Activated CD8-positive, alpha-beta memory T cell treated with anti-CD3 and anti-CD28 coated beads, Interleukin-2, amount 50 U/mL, for 4 hours (primary cell): ENCODE data around the gene PTPRG.

Experiments
- DNase-seq: peaks from one replicate; pipeline ENCODE4 v3.0.0-alpha.2; 2020

PTPRG gene

GRCh38 chr3:61774279-61774890, 213.0 kb downstream of the PTPRG start:
- no peak for DNase-seq

GRCh38 chr3:61776390-61776789, 215.0 kb downstream of the PTPRG start:
- no peak for DNase-seq

GRCh38 chr3:61777483-61777882, 216.1 kb downstream of the PTPRG start:
- no peak for DNase-seq

- DNase-seq = no peak
These were observed 216.7 kb downstream of the PTPRG start for GRCh38 chr3:61778095-61778494.

- no peak for DNase-seq
These were observed 218.6 kb downstream of the PTPRG start for GRCh38 chr3:61780016-61780415.

- DNase-seq = no peak
These were observed 219.3 kb downstream of the PTPRG start for GRCh38 chr3:61780455-61781228.

GRCh38 chr3:61783993-61784718, 222.8 kb downstream of the PTPRG start:
- no peak for DNase-seq

GRCh38 chr3:61788623-61789507, 227.5 kb downstream of the PTPRG start:
- DNase-seq = no peak

- no peak for DNase-seq
These were observed 228.5 kb downstream of the PTPRG start for GRCh38 chr3:61789861-61790260.

- no peak for DNase-seq
These were observed 229.0 kb downstream of the PTPRG start for GRCh38 chr3:61790411-61790810.

GRCh38 chr3:61793056-61793455, 231.7 kb downstream of the PTPRG start:
- DNase-seq = no peak

GRCh38 chr3:61793521-61793920, 232.2 kb downstream of the PTPRG start:
- no peak for DNase-seq

GRCh38 chr3:61794341-61794740, 233.0 kb downstream of the PTPRG start:
- no peak for DNase-seq

- DNase-seq = no peak
These were observed 233.6 kb downstream of the PTPRG start for GRCh38 chr3:61794961-61795360.

- DNase-seq = no peak
These were observed 234.8 kb downstream of the PTPRG start for GRCh38 chr3:61796088-61796680.

GRCh38 chr3:61796911-61797310, 235.5 kb downstream of the PTPRG start:
- no peak for DNase-seq

GRCh38 chr3:61802772-61803171, 241.4 kb downstream of the PTPRG start:
- DNase-seq = no peak

GRCh38 chr3:61803983-61804382, 242.6 kb downstream of the PTPRG start:
- DNase-seq = no peak

GRCh38 chr3:61804782-61805181, 243.4 kb downstream of the PTPRG start:
- no peak for DNase-seq

GRCh38 chr3:61805510-61806080, 244.2 kb downstream of the PTPRG start:
- DNase-seq = no peak

GRCh38 chr3:61806810-61807209, 245.4 kb downstream of the PTPRG start:
- DNase-seq = no peak

GRCh38 chr3:61807865-61808276, 246.5 kb downstream of the PTPRG start:
- no peak for DNase-seq
